HEK293 (cell line): ENCODE measurements around the gene MYOF.

ENCODE experiments used
- ATF2 ChIP-seq: fragments of 450-650 bp; formaldehyde crosslinking; IDR thresholded peaks from 2 replicates; pipeline ENCODE4 v1.5.1; 2016; ENCODE audit warnings: missing biosample characterization, missing genetic modification characterization, low read depth
- CTCF ChIP-seq: fragments of 450-650 bp; formaldehyde crosslinking; IDR thresholded peaks from 2 replicates; pipeline ENCODE4 v1.5.1; 2016; ENCODE audit warnings: missing biosample characterization, missing genetic modification characterization
- INSM2 ChIP-seq: fragments of 450-650 bp; formaldehyde crosslinking; IDR thresholded peaks from 2 replicates; pipeline ENCODE4 v1.5.1; 2016; ENCODE audit warnings: missing biosample characterization, missing genetic modification characterization
- MYNN ChIP-seq: fragments of 450-650 bp; formaldehyde crosslinking; IDR thresholded peaks from 2 replicates; pipeline ENCODE4 v1.5.1; 2016; ENCODE audit warnings: missing biosample characterization, missing genetic modification characterization, borderline replicate concordance
- REST ChIP-seq: fragments of 450-650 bp; formaldehyde crosslinking; IDR thresholded peaks from 2 replicates; pipeline ENCODE4 v1.5.1; 2016; ENCODE audit warnings: missing biosample characterization, missing genetic modification characterization
- YY1 ChIP-seq: fragments of 450-650 bp; formaldehyde crosslinking; IDR thresholded peaks from 2 replicates; pipeline ENCODE4 v1.5.1; 2018; ENCODE audit warnings: missing biosample characterization, missing genetic modification characterization
- ZEB2 ChIP-seq: fragments of 450-650 bp; formaldehyde crosslinking; IDR thresholded peaks from 2 replicates; pipeline ENCODE4 v1.5.1; 2016; ENCODE audit warnings: missing biosample characterization, missing genetic modification characterization
- ZFP37 ChIP-seq: fragments of 450-650 bp; formaldehyde crosslinking; IDR thresholded peaks from 2 replicates; pipeline ENCODE4 v1.5.1; 2016; ENCODE audit warnings: missing biosample characterization, missing genetic modification characterization
- ZNF133 ChIP-seq: fragments of 450-650 bp; formaldehyde crosslinking; IDR thresholded peaks from 2 replicates; pipeline ENCODE4 v1.5.1; 2016; ENCODE audit warnings: missing biosample characterization, missing genetic modification characterization
- ZNF16 ChIP-seq: fragments of 450-650 bp; formaldehyde crosslinking; IDR thresholded peaks from 2 replicates; pipeline ENCODE4 v1.5.1; 2016; ENCODE audit warnings: low read depth, missing biosample characterization, missing genetic modification characterization
- ZNF184 ChIP-seq: fragments of 450-650 bp; IDR thresholded peaks from 2 replicates; pipeline ENCODE4 v1.5.1; 2018; ENCODE audit warnings: missing biosample characterization, mild to moderate bottlenecking, missing genetic modification characterization
- ZNF324 ChIP-seq: fragments of 450-650 bp; formaldehyde crosslinking; IDR thresholded peaks from 2 replicates; pipeline ENCODE4 v1.5.1; 2016; ENCODE audit warnings: missing biosample characterization, missing genetic modification characterization
- ZNF561 ChIP-seq: fragments of 450-650 bp; IDR thresholded peaks from 2 replicates; pipeline ENCODE4 v1.5.1; 2018; ENCODE audit warnings: missing biosample characterization, missing genetic modification characterization, borderline replicate concordance
- ZXDB ChIP-seq: fragments of 450-650 bp; formaldehyde crosslinking; IDR thresholded peaks from 2 replicates; pipeline ENCODE4 v1.5.1; 2016; ENCODE audit warnings: missing biosample characterization, missing genetic modification characterization

- TF ChIP-seq CTCF (tag by site-specific recombination) = no peak
- no peak for TF ChIP-seq ATF2 (tag by site-specific recombination)
- no peak for TF ChIP-seq ZXDB
- TF ChIP-seq ZNF133 = no peak
- no peak for TF ChIP-seq ZNF184
- TF ChIP-seq REST = no peak
- TF ChIP-seq ZNF324 (tag by site-specific recombination) = no peak
- no peak for TF ChIP-seq ZEB2 (tag by site-specific recombination)
- no peak for TF ChIP-seq ZFP37 (tag by site-specific recombination)
- TF ChIP-seq ZNF561 (tag by site-specific recombination) = no peak
- no peak for TF ChIP-seq YY1 (tag by site-specific recombination)
- no peak for TF ChIP-seq INSM2 (tag by site-specific recombination)
- no peak for TF ChIP-seq MYNN (tag by site-specific recombination)
- no peak for TF ChIP-seq ZNF16 (tag by site-specific recombination)
Measured at GRCh38 chr10:93515071-93516005, 33.2 kb upstream of the MYOF start.
